Left ventricle myocardium superior (tissue), 1 donor: ENCODE data around the gene DENR. TPM values are rescaled to one million over a fixed set of nuclear protein-coding genes. Genes with fewer than 3 reads are reported as not detected.
"Not testable (repeated sequence)": the region's sequence is repeated elsewhere in the genome, so short reads cannot be mapped to it uniquely, and the experiment has no call there.

Source experiments
- ATAC-seq: fragments of 200-7000 bp; cut with Tn5 transposase; one replicate; pipeline ENCODE4 v1.9.1; 2020; ENCODE audit warnings: mild to moderate bottlenecking, moderate library complexity
- DNase-seq: peaks from one replicate; pipeline ENCODE4 v3.0.0-alpha.2; 2020
- intact Hi-C: fragments of 100-400 bp; cut with micrococcal nuclease; formaldehyde crosslinking; loops from one replicate; pipeline ENCODE4 v1.11.0; 2022
- total RNA-seq: library from RNA; stranded (reverse); fragmentation: NEBNext Ultra II Directional; extraction: Animal tissue kit (Norgen Biotek cat#: 25700); gene quantifications from one replicate; pipeline ENCODE4 v1.2.1, GENCODE V29; 2021
- donor health status: DM: no; HTN: yes; CAD: no; lungs with severe emphysema.

The DENR gene
- total RNA-seq, 1 donor from 2014 or later: 23.2 TPM

- intact Hi-C loops: no loop called here
- ATAC-seq (no peak), DNase-seq (no peak)
Observed at GRCh38 chr12:122803937-122804336, 51.3 kb downstream of the DENR start.

GRCh38 chr12:122804957-122805356 is 52.3 kb downstream of the DENR start:
- intact Hi-C loops, DNase-seq, ATAC-seq: not testable (repeated sequence)

GRCh38 chr12:122807651-122808050 is 55.0 kb downstream of the DENR start:
- ATAC-seq (no peak), DNase-seq (no peak)
- intact Hi-C loops: no loop called here

- intact Hi-C loops: no loop called here
- DNase-seq (no peak), ATAC-seq (no peak)
Observed at GRCh38 chr12:122811777-122812176, 59.2 kb downstream of the DENR start.

- intact Hi-C loops: no loop called here
- DNase-seq: no peak
- ATAC-seq: no peak
Observed at GRCh38 chr12:122813310-122813713, 60.7 kb downstream of the DENR start.

DNA sequence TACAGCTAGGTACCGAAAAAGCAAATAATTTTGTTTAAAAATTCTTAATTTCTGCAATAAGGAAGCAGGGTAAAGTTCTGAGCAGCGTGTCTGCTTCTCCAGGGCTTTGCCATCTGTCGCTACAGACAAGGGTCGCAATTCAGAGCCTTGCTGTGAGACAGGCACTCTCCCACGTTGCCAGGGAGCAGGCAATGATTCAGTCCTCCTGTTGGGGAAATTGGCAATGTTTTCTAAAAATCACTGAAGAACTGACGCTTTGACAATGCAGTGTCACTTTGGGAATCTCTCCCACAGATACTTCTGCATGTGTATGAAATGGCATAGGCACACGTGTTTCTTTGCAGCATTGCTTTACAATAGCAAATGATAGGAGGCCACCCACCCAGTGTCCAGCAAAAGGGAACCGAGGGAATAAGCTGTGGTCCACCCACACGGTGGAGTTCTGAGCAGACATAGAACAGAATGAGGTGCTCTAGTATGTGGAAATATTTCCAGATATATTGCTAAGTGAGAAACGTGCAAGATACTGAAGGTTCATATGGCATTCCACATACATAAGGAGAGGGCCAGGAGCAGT is 66.7 kb downstream of the DENR start:
- ATAC-seq: no peak
- no peak for DNase-seq
- intact Hi-C loops: no loop called here

DNA sequence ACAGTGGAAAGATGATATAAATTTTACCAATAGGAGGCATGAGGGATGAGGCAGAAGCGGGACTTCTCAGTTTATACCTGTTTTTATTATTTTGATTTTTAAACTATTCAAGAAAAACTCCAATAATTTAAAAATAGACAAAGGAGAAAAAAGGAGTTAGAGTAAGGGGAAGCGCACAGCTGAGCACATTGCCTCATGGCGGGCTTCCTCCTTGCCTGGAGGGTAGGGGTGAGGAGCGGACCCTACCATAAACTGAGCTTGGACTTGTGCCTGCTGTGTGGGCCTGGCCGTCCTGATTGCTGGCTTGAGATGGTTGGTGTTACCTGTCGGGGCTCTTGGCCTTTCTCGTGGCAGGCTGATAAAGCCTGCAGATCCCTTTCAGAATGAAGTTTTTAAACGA is 67.5 kb downstream of the DENR start:
- intact Hi-C loops: no loop called here
- DNase-seq (no peak), ATAC-seq (no peak)

Other genes with a start within 250 kb of the DENR start
- 36.7 TPM for gene RSRC2, start 225.9 kb upstream of the DENR start, total RNA-seq
- 3.5 TPM for gene KNTC1, start 225.6 kb upstream of the DENR start, total RNA-seq
- gene HCAR2, start 49.5 kb upstream of the DENR start, total RNA-seq: 0.17 TPM
- gene HCAR3, start 36.0 kb upstream of the DENR start, total RNA-seq: 0.12 TPM
- 0.12 TPM for gene HCAR1, start 22.0 kb upstream of the DENR start, total RNA-seq
- gene CCDC62, start 21.7 kb downstream of the DENR start, total RNA-seq: 0.59 TPM
- 27.4 TPM for gene HIP1R, start 82.6 kb downstream of the DENR start, total RNA-seq
- 29.5 TPM for gene VPS37B, start 143.3 kb downstream of the DENR start, total RNA-seq
- gene ABCB9, start 213.6 kb downstream of the DENR start, total RNA-seq: 4.6 TPM
- gene OGFOD2, start 222.4 kb downstream of the DENR start, total RNA-seq: 15.4 TPM
- gene ARL6IP4, start 227.9 kb downstream of the DENR start, total RNA-seq: 181 TPM